Activated naive CD8-positive, alpha-beta T cell (primary cell): ENCODE data around the gene ZNF629.

Experiments
- H3K27ac Mint-ChIP-seq: one replicate; pipeline ENCODE4 v1.8.0; 2021; ENCODE audit warnings: mixed read lengths
- H3K27me3 Mint-ChIP-seq: one replicate; pipeline ENCODE4 v1.8.0; 2021; ENCODE audit warnings: mixed read lengths
- H3K36me3 Mint-ChIP-seq: one replicate; pipeline ENCODE4 v1.8.0; 2021; ENCODE audit warnings: mixed read lengths
- H3K4me1 Mint-ChIP-seq: one replicate; pipeline ENCODE4 v1.8.0; 2021; ENCODE audit warnings: low read depth, mixed read lengths
- H3K4me3 Mint-ChIP-seq: one replicate; pipeline ENCODE4 v1.8.0; 2021; ENCODE audit warnings: mild to moderate bottlenecking, mixed read lengths
- H3K9me3 Mint-ChIP-seq: one replicate; pipeline ENCODE4 v1.8.0; 2021; ENCODE audit warnings: low read depth, mixed read lengths

ZNF629 gene

GRCh38 chr16:30778549-30779244 is 8.3 kb downstream of the ZNF629 start:
- no peak overlapping the region for H3K27ac Mint-ChIP-seq
- H3K27me3 Mint-ChIP-seq: no peaks in the 10 kb centered on the region
- no peaks in the 10 kb centered on the region for H3K9me3 Mint-ChIP-seq
- peaks cover 16% of the 10 kb centered on the region for H3K4me1 Mint-ChIP-seq
- peaks cover 3% of the 10 kb centered on the region for H3K36me3 Mint-ChIP-seq
- H3K4me3 Mint-ChIP-seq: peak overlapping the region; percentile 40

- H3K27ac Mint-ChIP-seq: peak overlapping the region; percentile 88
- H3K27me3 Mint-ChIP-seq: no peaks in the 10 kb centered on the region
- no peaks in the 10 kb centered on the region for H3K9me3 Mint-ChIP-seq
- H3K36me3 Mint-ChIP-seq: no peaks in the 10 kb centered on the region
- peaks cover 17% of the 10 kb centered on the region for H3K4me1 Mint-ChIP-seq
- H3K4me3 Mint-ChIP-seq: peak overlapping the region; percentile 95
Measured at GRCh38 chr16:30777591-30778297, 9.3 kb downstream of the ZNF629 start.

- peaks cover 22% of the 10 kb centered on the region for H3K4me1 Mint-ChIP-seq
- no peaks in the 10 kb centered on the region for H3K9me3 Mint-ChIP-seq
- H3K27me3 Mint-ChIP-seq: no peaks in the 10 kb centered on the region
- H3K27ac Mint-ChIP-seq: peak overlapping the region; percentile 97
- H3K36me3 Mint-ChIP-seq: no peaks in the 10 kb centered on the region
- peak overlapping the region; percentile 95 for H3K4me3 Mint-ChIP-seq
Measured at GRCh38 chr16:30775392-30776188, 11.4 kb downstream of the ZNF629 start.

- Mint-ChIP-seq H3K4me3 (peak overlapping the region; percentile 95), H3K4me1 (peaks cover 22% of the 10 kb centered on the region), H3K36me3 (no peaks in the 10 kb centered on the region), H3K9me3 (no peaks in the 10 kb centered on the region), H3K27me3 (no peaks in the 10 kb centered on the region), H3K27ac (no peak overlapping the region)
Measured at GRCh38 chr16:30775131-30775391, 11.9 kb downstream of the ZNF629 start.

- H3K4me3 Mint-ChIP-seq: peak overlapping the region; percentile 95
Measured at GRCh38 chr16:30774367-30775130, 12.5 kb downstream of the ZNF629 start.

GRCh38 chr16:30773826-30774225 is 13.2 kb downstream of the ZNF629 start:
- Mint-ChIP-seq H3K9me3 (no peaks in the 10 kb centered on the region), H3K36me3 (no peaks in the 10 kb centered on the region), H3K4me1 (peaks cover 22% of the 10 kb centered on the region), H3K4me3 (no peak overlapping the region), H3K27ac (no peak overlapping the region), H3K27me3 (no peaks in the 10 kb centered on the region)

More at GRCh38 chr16:30774367-30775130, 12.5 kb downstream of the ZNF629 start:
- no peaks in the 10 kb centered on the region for H3K27me3 Mint-ChIP-seq
- H3K9me3 Mint-ChIP-seq: no peaks in the 10 kb centered on the region
- H3K4me1 Mint-ChIP-seq: peaks cover 22% of the 10 kb centered on the region
- no peaks in the 10 kb centered on the region for H3K36me3 Mint-ChIP-seq
- no peak overlapping the region for H3K27ac Mint-ChIP-seq

GRCh38 chr16:30771726-30772125 is 15.3 kb downstream of the ZNF629 start:
- H3K27me3 Mint-ChIP-seq: no peaks in the 10 kb centered on the region
- no peak overlapping the region for H3K27ac Mint-ChIP-seq

GRCh38 chr16:30769379-30770089 is 17.5 kb downstream of the ZNF629 start:
- Mint-ChIP-seq H3K36me3 (peaks cover 2% of the 10 kb centered on the region), H3K4me1 (peaks cover 8% of the 10 kb centered on the region), H3K27me3 (no peaks in the 10 kb centered on the region), H3K4me3 (no peak overlapping the region), H3K27ac (no peak overlapping the region), H3K9me3 (no peaks in the 10 kb centered on the region)

More at GRCh38 chr16:30771726-30772125, 15.3 kb downstream of the ZNF629 start:
- Mint-ChIP-seq H3K4me3 (no peak overlapping the region), H3K36me3 (peaks cover 2% of the 10 kb centered on the region), H3K4me1 (peaks cover 17% of the 10 kb centered on the region), H3K9me3 (no peaks in the 10 kb centered on the region)

- Mint-ChIP-seq H3K27me3 (no peaks in the 10 kb centered on the region), H3K36me3 (peaks cover 2% of the 10 kb centered on the region), H3K4me1 (peaks cover 12% of the 10 kb centered on the region), H3K9me3 (no peaks in the 10 kb centered on the region), H3K4me3 (no peak overlapping the region), H3K27ac (no peak overlapping the region)
Measured at GRCh38 chr16:30768583-30769181, 18.3 kb downstream of the ZNF629 start.

GRCh38 chr16:30767767-30768465 is 19.1 kb downstream of the ZNF629 start:
- Mint-ChIP-seq H3K4me1 (peaks cover 19% of the 10 kb centered on the region), H3K36me3 (peaks cover 2% of the 10 kb centered on the region), H3K27ac (no peak overlapping the region), H3K4me3 (no peak overlapping the region), H3K27me3 (no peaks in the 10 kb centered on the region), H3K9me3 (no peaks in the 10 kb centered on the region)

- Mint-ChIP-seq H3K27ac (no peak overlapping the region), H3K4me1 (peaks cover 19% of the 10 kb centered on the region), H3K4me3 (no peak overlapping the region), H3K9me3 (no peaks in the 10 kb centered on the region), H3K36me3 (peaks cover 2% of the 10 kb centered on the region), H3K27me3 (no peaks in the 10 kb centered on the region)
Measured at GRCh38 chr16:30766933-30767284, 20.1 kb downstream of the ZNF629 start.

GRCh38 chr16:30766206-30766932 is 20.6 kb downstream of the ZNF629 start:
- H3K27ac Mint-ChIP-seq: no peak overlapping the region
- no peak overlapping the region for H3K4me3 Mint-ChIP-seq
- H3K36me3 Mint-ChIP-seq: peaks cover 2% of the 10 kb centered on the region
- H3K4me1 Mint-ChIP-seq: peaks cover 19% of the 10 kb centered on the region
- no peaks in the 10 kb centered on the region for H3K27me3 Mint-ChIP-seq
- H3K9me3 Mint-ChIP-seq: no peaks in the 10 kb centered on the region

GRCh38 chr16:30764816-30765465 is 22.1 kb downstream of the ZNF629 start:
- Mint-ChIP-seq H3K4me3 (no peak overlapping the region), H3K9me3 (no peaks in the 10 kb centered on the region), H3K27me3 (no peaks in the 10 kb centered on the region), H3K36me3 (peaks cover 2% of the 10 kb centered on the region), H3K27ac (no peak overlapping the region), H3K4me1 (peaks cover 27% of the 10 kb centered on the region)
